ENCODE results near the gene SYTL5.

The SYTL5 gene

GRCh38 chrX:38028300-38028699 lies 21.9 kb downstream of the SYTL5 start:
- FAIRE-seq, result no peak

GRCh38 chrX:38036466-38036865 lies 30.1 kb downstream of the SYTL5 start:
- no peak for FAIRE-seq

DNA sequence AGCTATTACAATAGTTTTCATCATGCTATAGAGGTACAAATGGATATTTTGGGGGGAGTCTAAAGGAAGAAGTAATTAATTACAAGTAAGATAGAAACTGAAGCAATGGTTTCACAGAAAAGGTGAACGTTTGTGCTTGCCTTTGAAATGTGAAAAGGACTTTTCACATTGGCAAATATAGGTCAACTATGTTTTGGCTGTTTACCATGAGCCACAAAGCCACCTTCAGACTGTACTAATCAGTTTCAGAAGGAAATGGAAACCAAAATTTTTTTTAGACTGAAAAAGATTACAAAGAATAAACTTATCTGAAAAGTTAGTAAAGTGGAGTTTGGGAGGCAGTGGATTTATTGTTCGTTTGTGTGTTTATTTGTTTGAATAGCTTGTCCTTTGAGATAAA lies 32.1 kb downstream of the SYTL5 start:
- no peak for FAIRE-seq

DNA sequence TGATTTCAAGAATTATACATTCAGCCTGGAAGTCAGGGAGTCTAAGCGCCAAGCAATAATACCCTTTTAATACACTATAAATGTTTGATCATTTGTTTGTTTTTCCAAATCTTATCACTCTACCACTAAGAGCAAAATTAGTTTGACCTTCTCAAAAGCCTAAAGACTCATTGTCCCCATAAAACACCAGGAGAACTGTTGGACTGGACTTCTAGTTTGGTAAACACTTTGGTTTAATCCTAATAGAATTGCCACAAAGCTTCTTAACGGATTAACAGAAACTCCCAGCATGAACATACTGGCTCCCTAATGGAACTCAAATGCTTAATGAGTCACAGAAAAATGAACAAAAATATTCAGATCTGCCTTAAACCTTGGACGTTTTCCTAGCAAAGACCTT lies 34.9 kb downstream of the SYTL5 start:
- FAIRE-seq, result no peak

- FAIRE-seq, result no peak
These were observed 38.3 kb downstream of the SYTL5 start for GRCh38 chrX:38044701-38045100.

- no peak for FAIRE-seq
These were observed 39.3 kb downstream of the SYTL5 start for GRCh38 chrX:38045538-38046096.

DNA sequence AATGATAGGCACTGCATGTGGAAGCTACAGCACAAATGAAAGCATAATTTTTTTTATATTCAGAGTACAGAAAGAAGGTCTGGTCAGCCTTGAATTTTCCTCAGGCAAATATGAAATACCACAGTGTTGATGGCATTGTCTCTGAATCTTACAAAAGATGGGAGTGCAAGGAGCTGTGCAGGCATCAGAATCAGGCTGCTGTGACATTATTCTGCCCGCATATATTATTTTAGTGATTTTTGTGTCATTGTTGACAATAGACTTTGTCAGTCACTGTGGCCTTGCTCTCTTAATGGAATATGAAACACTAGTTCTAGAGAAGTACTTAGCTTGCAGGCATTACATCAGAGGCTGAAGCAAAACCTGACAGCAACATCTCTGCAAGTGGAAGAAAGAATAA lies 42.5 kb downstream of the SYTL5 start:
- no peak for FAIRE-seq

DNA sequence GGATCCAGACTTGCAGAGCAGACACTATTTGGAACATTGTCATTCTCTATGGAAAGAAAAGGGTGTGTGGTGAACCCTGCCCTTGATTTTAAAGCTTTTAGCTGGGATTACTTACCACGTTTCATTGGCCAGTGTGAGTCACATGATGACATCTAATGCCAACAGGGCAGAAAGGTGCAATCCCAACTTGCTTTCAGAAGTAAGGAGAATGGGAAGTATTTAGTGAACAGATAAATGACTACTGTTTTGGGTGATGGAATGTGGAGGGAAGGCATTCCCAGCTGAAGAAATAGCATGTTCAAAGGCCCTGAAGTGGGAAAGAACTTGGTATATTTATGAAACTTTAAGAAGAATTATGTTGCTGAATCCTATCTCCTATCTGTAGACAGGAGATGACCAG lies 44.5 kb downstream of the SYTL5 start:
- no peak for FAIRE-seq

DNA sequence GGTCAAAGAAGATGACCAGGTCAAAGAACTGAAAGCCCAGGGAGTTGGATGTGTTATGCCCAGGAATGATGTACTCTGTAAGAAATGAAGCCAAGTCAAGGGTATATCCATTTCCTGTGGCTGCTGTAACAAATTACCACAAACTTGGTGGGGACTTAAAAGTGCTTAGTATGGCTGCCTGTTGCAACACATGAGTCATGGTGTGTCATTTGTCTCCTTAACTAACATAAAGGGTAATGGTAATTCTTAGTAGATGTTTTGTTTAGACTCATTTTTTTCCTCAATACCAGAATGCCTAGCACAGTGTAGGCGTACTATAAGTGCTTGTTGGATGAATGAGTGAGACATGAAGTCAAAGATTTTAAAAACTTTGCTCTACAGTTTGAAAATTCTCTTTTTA lies 45.7 kb downstream of the SYTL5 start:
- FAIRE-seq, result no peak

GRCh38 chrX:38055170-38055847 lies 49.0 kb downstream of the SYTL5 start:
- no peak for FAIRE-seq

DNA sequence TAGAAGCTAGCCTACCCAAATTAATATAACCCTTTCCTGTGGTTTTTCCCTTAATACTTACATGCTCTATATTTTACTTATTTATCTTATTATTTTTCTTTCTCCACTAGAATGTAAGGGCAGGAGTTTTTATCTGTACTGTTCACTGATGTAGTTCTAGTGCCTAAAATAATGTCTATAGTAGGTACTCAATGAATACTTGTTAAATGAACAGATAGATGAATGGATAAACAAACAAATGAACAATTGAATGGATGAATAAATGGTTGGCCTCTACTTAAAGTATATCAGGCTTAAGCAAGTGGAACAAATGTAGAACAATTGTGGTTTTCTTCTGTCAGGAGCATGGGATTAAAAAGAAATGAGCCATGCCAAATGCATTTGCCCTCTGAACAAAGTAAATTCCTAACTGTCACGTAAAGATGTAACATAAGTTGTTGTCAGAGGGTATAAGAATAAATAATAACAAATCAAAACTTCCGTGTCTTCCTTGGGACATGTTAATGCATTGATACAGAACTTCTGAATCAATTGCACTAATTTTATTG lies 54.1 kb downstream of the SYTL5 start:
- no peak for FAIRE-seq

- peak; percentile 97 for FAIRE-seq
These were observed 55.0 kb downstream of the SYTL5 start for GRCh38 chrX:38061335-38061734.

GRCh38 chrX:38066934-38067333 lies 60.6 kb downstream of the SYTL5 start:
- FAIRE-seq, result no peak

GRCh38 chrX:38069273-38069672 lies 62.9 kb downstream of the SYTL5 start:
- FAIRE-seq, result no peak

DNA sequence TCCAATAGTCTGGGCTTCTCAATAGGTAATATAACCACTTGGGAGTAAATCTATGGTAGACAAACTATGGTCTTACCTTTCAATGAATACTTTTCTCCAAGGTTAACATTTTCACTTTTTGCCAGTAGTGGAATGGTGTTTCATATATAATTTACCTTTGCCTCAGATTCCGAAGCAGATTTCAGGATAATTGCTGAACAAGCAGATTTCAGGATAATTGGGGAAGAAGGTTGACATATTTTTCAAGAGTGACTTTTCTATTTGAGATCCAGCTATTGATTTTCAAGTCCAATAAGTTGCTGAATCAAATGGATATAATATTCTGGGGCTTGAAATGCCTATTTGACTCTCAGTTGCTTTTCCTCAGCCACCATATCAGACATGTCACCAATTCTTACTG lies 63.6 kb downstream of the SYTL5 start:
- FAIRE-seq, result no peak

- no peak for FAIRE-seq
These were observed 73.1 kb downstream of the SYTL5 start for GRCh38 chrX:38079463-38079862.

- no peak for FAIRE-seq
These were observed 74.5 kb downstream of the SYTL5 start for GRCh38 chrX:38080808-38081207.

DNA sequence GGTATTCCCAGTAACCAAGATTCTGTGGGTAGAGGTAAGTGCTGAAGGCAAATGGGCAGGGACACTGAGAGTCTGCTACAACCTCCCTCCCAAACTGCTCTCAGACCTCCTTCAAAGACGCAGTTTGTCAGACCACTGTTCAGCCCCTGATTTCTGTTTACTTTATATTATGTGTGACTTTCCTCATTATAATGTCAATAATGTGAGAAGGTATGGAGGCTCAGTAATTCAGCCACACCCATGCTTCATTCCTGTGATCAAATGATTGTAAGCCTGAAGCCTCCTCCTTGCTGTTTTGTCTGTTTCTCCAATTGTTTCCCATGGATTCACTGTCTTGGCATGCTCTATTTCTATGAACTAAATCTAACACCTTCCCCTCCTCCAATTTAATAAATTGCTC lies 75.6 kb downstream of the SYTL5 start:
- FAIRE-seq, result no peak

DNA sequence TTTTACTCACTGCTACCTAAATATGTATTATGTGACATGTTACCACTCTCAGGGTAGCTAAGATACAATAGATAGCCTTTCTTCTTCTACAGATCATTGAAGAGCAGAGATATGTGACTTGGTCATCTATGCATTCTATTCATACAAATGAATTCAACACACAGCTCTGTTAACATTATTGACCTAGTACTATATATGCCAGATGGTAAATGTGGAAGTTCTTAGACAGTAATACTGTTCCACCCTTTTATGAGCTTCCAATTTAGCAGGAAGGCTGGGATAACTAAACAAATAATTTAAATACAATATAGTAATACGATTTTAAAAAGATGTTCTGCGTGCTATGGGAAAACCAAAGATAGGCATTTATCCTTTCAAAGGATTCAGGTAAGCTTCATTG lies 76.0 kb downstream of the SYTL5 start:
- FAIRE-seq, result no peak

DNA sequence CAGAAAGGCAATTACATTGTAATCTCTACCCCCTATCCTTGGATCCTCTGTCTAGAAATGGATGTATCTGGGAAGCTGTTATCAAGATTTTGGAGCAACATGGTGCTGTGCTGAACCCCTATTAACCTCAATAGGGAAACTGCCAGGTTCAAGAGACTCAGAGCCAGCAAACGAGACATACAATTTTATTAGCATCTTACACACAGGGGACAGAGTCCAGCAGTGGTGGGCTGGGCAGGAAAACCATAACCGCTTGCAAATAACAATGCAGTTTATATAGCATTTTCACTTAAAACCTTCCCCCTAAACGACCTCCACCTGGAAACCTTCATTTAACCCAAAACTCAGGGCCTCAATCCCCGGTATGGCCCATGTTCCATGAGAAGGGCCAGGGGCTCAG lies 79.5 kb downstream of the SYTL5 start:
- FAIRE-seq, result no peak

DNA sequence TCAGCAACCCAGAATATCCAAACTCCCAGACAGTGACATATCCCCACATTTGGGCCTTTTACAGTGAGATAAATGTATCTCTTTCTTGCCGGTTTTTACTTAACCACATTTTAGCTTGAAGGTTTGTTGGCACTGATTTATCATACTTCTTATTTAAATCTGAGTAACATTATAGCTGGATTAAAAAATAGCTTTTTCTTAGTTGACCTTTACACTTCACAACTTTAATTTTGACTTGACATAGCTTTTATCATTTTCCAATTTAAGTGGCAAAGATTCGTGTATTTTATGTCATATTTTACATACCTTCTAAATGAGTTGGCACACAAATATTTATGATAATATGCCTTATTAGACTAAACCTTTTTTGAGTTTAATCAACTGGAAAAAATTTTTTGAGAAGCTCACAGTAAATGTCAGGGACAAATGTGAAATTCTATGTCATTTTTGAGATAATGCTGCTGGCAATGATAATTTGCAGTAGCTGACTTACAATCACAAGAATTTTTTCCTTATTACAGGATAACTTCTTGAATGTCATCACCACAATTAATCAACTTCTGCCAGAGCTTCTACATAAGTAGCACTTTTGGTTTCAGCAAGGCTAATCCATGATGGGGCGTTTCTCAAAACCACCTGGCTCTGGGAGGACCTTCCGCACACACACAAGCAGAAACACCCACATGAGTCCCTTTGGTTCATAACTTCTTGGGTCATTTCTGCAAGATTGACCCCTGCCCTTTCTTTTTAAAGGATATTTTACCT lies 80.3 kb downstream of the SYTL5 start:
- no peak for FAIRE-seq

- peak; percentile 47 for FAIRE-seq
These were observed 81.2 kb downstream of the SYTL5 start for GRCh38 chrX:38087594-38087993.

DNA sequence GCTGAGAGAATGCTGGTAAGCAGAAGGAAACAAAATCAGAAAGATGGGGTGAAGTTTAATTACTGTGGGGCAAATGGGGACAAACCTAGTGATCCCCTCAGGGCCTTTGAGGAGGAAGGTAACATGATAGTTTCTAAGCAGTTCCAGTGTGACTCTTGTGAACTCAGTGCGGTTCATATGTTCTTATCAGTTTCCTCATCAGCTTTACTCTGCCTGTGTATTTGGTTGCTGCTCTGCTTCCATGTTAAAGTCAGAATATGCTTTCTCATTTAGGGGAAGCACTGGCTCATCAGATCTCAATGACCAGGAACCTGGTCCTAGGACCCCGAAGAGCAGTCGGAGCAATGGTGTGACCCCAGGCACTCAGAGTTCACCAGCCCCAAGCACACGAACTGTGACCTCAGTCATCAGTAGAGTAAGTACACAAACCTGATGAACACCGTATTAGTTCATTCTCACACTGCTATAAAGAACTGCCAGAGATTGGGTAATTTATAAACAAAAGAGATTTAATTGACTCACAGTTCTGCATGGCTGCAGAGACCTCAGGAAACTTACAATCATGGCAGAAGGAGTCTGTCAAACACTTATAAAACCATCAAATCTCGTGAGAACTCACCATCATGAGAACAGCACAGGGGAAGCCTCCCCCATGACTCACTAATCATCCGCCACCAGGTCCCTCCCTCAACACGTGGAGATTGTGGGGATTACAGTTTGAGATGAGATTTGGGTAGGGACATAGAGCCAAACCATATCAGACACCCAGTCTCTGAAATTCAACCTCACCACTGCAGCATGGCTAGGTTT lies 83.0 kb downstream of the SYTL5 start:
- no peak for FAIRE-seq

All from islet of Langerhans (tissue), 1 donor.